Spinal cord (tissue), 10 donors: ENCODE data around the gene AP4S1. TPM values are rescaled to one million over a fixed set of nuclear protein-coding genes. Genes with fewer than 3 reads are reported as not detected.
A peak's percentile ranks its signal among the peaks of the same experiment; 100 is the strongest.

Source experiments
- DNase-seq, 6 donors: peaks; one replicate each; pipeline versions ENCODE4 v3.0.0 to v3.0.0-alpha.2; 2013 to 2015; ENCODE audit warnings: low spot score in 6 of 6, low read depth in 4 of 6
- H3K27ac ChIP-seq: one replicate; pipeline ENCODE4 v1.5.1; 2013; ENCODE audit warnings: low read depth, low read length, control low read depth
- H3K27me3 ChIP-seq: one replicate; pipeline ENCODE4 v1.6.1; 2013; ENCODE audit warnings: low read length; ENCODE audit not compliant: control insufficient read depth, insufficient read depth
- H3K36me3 ChIP-seq: one replicate; pipeline ENCODE4 v1.6.1; 2013; ENCODE audit warnings: low read length; ENCODE audit not compliant: control insufficient read depth, insufficient read depth
- H3K4me1 ChIP-seq: one replicate; pipeline ENCODE4 v1.6.1; 2013; ENCODE audit warnings: low read length; ENCODE audit not compliant: control insufficient read depth, insufficient read depth
- H3K4me3 ChIP-seq: one replicate; pipeline ENCODE4 v1.5.1; 2013; ENCODE audit warnings: low read depth, low read length, control low read depth
- H3K9me3 ChIP-seq: one replicate; pipeline ENCODE4 v1.6.1; 2013; ENCODE audit warnings: low read length; ENCODE audit not compliant: control insufficient read depth, insufficient read depth
- WGBS: methylation state at CpG from one replicate; pipeline ENCODE4 v1.1.5; 2013; ENCODE audit warnings: missing lambda C conversion rate; ENCODE audit not compliant: insufficient coverage; 5-methylcytosine and 5-hydroxymethylcytosine counted together
- polyA plus RNA-seq, 2 donors: library from polyadenylated mRNA; unstranded; fragments of 120-200 nt; gene quantifications; one replicate each; pipeline ENCODE4 v1.2.1, GENCODE V29; 2013; ENCODE audit not compliant: insufficient read length in 2 of 2
- total RNA-seq, 2 donors: library from RNA; depleted of rRNA in 1 of 2; stranded (reverse); fragments of 120-200 nt in 1 of 2; fragments of >200 nt in 1 of 2; gene quantifications; one replicate each; pipeline versions ENCODE4 v1.2.3 to v1.2.4, GENCODE V29; 2013 to 2014
- donor health status: healthy.

The AP4S1 gene
- total and polyA plus RNA-seq, 4 donors, result 16.5 to 29.8 (median 28.3) TPM

DNA sequence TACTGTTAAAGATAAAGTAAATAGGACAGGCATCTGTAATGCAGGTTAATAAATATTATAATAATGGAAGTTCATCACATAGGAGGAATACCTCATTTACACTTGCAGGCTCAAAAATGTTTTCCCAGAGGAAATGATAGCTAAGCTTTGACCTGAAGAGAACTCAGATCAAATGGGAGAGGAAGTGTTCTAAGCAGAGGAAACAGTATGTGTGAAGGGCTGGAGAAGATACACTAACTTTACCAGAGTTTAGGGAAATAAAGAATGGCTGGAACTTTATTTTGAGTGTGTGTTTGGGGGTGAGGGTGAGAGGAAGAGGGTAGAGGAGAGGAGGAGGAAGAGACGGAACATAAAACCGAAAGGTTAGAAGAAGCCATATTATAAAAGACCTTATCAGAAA lies 34.0 kb upstream of the AP4S1 start:
- WGBS, result no CpG with 5 or more reads among the region's 2 CpGs
- no peak overlapping the region for H3K27ac ChIP-seq
- H3K9me3 ChIP-seq, result no peaks in the 10 kb centered on the region
- no peaks in the 10 kb centered on the region for H3K27me3 ChIP-seq
- no peak overlapping the region for H3K4me3 ChIP-seq
- no peaks in the 10 kb centered on the region for H3K36me3 ChIP-seq
- no peaks in the 10 kb centered on the region for H3K4me1 ChIP-seq
- no peak for DNase-seq

- Histone ChIP-seq H3K4me1 (no peaks in the 10 kb centered on the region), H3K27ac (no peak overlapping the region), H3K9me3 (peaks cover 2% of the 10 kb centered on the region), H3K27me3 (no peaks in the 10 kb centered on the region), H3K4me3 (no peak overlapping the region), H3K36me3 (no peaks in the 10 kb centered on the region)
- DNase-seq, result no peak
These were observed 32.4 kb upstream of the AP4S1 start for GRCh38 chr14:30993071-30993470.

DNA sequence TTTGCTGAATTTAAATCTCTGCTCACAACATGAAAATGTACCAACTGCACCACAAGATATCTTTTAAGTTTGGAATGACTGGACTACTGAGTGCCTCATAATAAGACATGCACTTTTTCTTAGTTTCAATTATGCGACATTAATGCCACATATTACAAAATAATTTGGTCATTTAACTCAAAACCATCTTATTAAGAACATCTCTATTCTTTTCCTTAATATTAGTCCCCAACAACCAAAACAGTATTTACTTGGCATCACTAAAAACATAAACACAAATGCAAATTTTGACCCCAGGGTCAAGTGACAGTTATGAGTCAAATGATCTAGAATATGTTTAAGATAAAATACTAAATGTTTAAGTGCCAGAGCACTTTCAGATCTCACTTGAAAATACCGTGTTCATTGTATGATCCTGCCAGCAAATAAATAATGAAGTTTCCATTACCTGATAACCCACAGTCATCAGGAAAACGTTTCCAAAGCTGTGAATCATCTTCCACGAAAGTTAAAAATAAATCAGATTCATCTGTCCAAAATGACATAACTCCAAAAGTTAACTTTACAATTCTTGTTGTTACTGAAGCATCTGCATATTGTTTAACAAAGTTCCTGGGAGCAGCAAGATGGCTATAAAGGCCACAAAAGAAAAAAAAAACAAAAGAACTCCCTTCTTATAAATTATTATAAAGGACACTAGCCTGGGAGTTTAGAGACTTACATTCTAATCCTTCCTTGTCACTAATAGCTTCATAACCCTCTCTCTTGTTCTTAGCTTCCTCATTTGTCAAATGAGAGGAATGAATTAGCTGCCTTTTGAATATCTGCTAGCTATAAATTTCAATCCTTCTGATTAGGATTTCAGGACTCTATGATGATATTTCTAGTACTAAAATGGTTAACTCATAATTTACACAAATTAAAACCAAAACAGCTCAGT lies 30.5 kb upstream of the AP4S1 start:
- Histone ChIP-seq H3K36me3 (no peaks in the 10 kb centered on the region), H3K27ac (no peak overlapping the region), H3K9me3 (peaks cover 7% of the 10 kb centered on the region), H3K27me3 (no peaks in the 10 kb centered on the region), H3K4me3 (no peak overlapping the region), H3K4me1 (no peaks in the 10 kb centered on the region)
- WGBS, result 0% methylated on average over 1 of the region's 4 CpGs
- no peak for DNase-seq

DNA sequence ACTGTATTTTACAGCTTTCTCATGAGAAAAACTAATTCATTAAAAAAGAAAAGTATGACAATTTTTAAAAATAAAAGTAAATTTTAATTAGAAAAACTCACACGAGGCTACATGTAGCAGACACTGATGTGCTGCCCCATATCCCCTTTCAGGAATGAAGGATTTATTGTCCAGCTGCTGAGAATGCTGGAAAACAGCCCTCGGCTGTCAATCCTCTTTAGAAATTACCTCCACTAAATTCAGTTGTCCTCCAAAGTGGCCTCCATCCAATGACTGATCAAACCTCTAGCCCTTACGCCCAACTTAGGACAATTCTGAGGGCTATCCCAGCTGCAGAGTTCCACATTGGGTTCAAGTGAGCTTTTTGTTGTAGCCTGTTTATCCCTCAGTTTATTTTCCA lies 29.8 kb upstream of the AP4S1 start:
- DNase-seq, result peak in 1 of 6 donors; percentile 12
- no peaks in the 10 kb centered on the region for H3K4me1 ChIP-seq
- no peak overlapping the region for H3K27ac ChIP-seq
- no peak overlapping the region for H3K4me3 ChIP-seq
- H3K9me3 ChIP-seq, result peaks cover 7% of the 10 kb centered on the region
- WGBS, result 71% methylated on average over 1 of the region's 3 CpGs
- H3K36me3 ChIP-seq, result no peaks in the 10 kb centered on the region
- no peaks in the 10 kb centered on the region for H3K27me3 ChIP-seq

GRCh38 chr14:30996892-30997659 lies 28.4 kb upstream of the AP4S1 start:
- 90% methylated on average over 1 of the region's 4 CpGs for WGBS
- Histone ChIP-seq H3K27ac (no peak overlapping the region), H3K27me3 (no peaks in the 10 kb centered on the region), H3K4me3 (no peak overlapping the region), H3K9me3 (peaks cover 7% of the 10 kb centered on the region), H3K36me3 (no peaks in the 10 kb centered on the region), H3K4me1 (no peaks in the 10 kb centered on the region)
- no peak for DNase-seq

GRCh38 chr14:30998100-30998706 lies 27.2 kb upstream of the AP4S1 start:
- H3K9me3 ChIP-seq, result peaks cover 7% of the 10 kb centered on the region
- no peak for DNase-seq
- peaks cover 4% of the 10 kb centered on the region for H3K36me3 ChIP-seq
- no peak overlapping the region for H3K4me3 ChIP-seq
- no peaks in the 10 kb centered on the region for H3K27me3 ChIP-seq
- no peak overlapping the region for H3K27ac ChIP-seq
- no peaks in the 10 kb centered on the region for H3K4me1 ChIP-seq
- no CpG with 5 or more reads among the region's 1 CpG for WGBS

DNA sequence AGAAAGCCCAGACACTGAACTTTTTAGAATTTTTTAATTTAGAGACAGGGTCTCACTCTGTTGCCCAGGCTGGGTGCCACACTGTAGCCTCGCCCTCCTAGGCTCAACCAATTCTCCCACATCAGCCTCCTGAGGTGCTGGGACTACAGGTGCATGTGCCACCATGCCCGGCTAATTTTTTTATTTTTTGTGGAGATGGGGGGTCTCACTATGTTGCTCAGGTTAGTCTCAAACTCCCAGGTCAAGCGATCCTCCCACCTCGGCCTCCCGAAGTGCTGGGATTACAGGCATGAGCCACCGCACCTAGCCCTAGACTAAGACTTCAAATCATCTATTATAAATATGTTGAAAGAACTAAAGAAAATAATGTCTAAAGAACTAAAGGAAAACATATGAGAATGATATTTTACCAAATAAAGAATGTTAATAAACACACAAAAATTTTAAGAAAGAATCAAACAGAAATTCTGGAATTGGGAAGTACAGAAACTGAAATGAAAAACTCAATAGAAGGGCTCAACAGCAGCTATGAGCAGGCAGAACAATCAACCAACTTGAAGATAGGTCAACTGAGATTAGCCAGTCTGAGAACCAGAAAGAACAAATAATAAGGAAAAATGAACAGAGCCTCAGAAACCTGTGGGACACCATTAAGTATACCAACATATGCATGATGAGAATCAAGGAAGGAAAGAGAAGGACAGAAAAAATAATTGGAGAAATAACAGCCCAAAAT lies 26.2 kb upstream of the AP4S1 start:
- no peak overlapping the region for H3K27ac ChIP-seq
- peaks cover 4% of the 10 kb centered on the region for H3K36me3 ChIP-seq
- no peaks in the 10 kb centered on the region for H3K4me1 ChIP-seq
- WGBS, result no CpG with 5 or more reads among the region's 6 CpGs
- H3K9me3 ChIP-seq, result peaks cover 7% of the 10 kb centered on the region
- no peaks in the 10 kb centered on the region for H3K27me3 ChIP-seq
- DNase-seq, result no peak
- no peak overlapping the region for H3K4me3 ChIP-seq

DNA sequence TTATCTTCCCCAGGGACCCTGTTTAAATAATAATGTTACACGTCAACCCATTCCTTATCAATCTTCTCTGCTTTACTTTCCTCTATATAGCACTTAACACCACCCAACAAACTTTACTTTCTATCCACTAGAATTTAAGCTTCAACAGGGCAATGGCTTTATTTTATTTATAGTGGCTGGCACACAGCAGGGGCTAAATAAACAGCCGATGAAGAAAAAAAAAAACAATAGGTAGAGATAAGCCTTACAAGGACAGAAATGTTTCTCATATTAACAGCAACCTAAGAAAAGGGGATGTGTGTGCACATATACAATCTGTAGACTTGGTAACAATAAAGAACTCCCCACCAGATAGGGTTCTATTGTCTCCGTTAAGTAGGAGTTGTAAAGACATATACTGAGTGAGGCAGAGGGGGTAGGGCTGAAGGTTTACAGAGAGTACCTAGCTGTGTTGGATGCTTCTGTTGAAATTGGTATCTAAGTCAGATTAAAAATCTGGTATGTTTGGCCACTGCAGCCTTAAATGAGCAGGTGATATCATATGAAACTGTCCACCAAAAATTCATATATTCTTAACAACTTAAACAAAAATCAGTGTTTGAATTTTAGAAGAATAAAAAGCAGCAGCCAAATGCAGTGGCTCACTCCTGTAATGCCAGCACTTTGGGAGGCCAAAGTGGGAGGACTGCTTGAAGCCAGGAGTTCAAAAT lies 24.7 kb upstream of the AP4S1 start:
- Histone ChIP-seq H3K4me1 (no peaks in the 10 kb centered on the region), H3K9me3 (peaks cover 7% of the 10 kb centered on the region), H3K27me3 (no peaks in the 10 kb centered on the region), H3K4me3 (no peak overlapping the region), H3K27ac (no peak overlapping the region), H3K36me3 (peaks cover 7% of the 10 kb centered on the region)
- WGBS, result no CpG with 5 or more reads among the region's 3 CpGs
- DNase-seq, result no peak

DNA sequence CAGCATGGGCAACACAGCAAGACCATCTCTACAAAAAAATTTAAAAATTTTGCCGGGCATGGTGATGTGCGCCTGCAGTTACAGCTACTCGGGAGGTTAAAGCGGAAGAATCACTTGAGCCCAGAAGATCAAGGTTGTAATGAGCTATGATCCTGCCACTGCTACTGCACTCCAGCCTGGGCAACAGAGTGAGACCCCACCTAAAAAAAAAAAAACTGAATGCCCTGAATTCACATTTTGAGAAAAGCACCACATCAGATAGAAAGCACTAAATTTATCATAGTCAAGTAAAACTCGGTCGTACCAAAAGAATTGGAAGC lies 24.1 kb upstream of the AP4S1 start:
- 88% methylated on average over 6 of the region's 6 CpGs for WGBS
- no peak for DNase-seq
- no peaks in the 10 kb centered on the region for H3K27me3 ChIP-seq
- H3K27ac ChIP-seq, result no peak overlapping the region
- H3K36me3 ChIP-seq, result peaks cover 7% of the 10 kb centered on the region
- no peaks in the 10 kb centered on the region for H3K4me1 ChIP-seq
- H3K4me3 ChIP-seq, result no peak overlapping the region
- H3K9me3 ChIP-seq, result peaks cover 7% of the 10 kb centered on the region
